ENCODE data around the gene TMCC1. TPM values are rescaled to one million over a fixed set of nuclear protein-coding genes. Genes with fewer than 3 reads are reported as not detected.

The TMCC1 gene
- polyA plus RNA-seq, 2 of the 4 experiments (the other 2 are of a cell fraction) = 30.3 to 75.7 TPM

DNA sequence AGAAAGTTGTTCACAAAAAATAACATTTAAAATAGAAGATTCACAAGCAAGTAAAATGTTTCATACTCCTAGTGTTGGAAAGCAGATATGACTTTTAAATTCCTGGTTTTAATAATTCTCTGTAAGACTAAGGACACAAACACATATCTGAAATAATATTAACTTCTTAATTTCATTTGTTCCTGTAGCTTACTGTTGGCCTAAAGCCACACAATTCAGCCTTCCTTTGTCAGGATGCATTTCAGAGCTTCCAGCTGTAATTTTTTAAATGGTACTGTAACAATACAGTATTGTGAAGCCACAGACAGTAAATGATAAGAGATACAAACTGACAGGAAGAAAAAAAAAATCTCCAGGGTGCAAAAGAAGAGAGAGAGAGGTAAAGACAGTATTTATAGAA lies 84.2 kb downstream of the TMCC1 start:
- H3K27ac ChIP-seq = no peak overlapping the region
- ChIA-PET CTCF (interaction anchor here (1.1 to 5.3 kb wide), 6 partner anchors 9 to 181 kb away, joined by 3 to 22 read pairs (median 6); no protein-coding TSS in a partner anchor), POLR2A (interaction anchor here (0.8 kb wide), 1 partner anchor 368 kb away, joined by 6 read pairs; no protein-coding TSS in a partner anchor)

DNA sequence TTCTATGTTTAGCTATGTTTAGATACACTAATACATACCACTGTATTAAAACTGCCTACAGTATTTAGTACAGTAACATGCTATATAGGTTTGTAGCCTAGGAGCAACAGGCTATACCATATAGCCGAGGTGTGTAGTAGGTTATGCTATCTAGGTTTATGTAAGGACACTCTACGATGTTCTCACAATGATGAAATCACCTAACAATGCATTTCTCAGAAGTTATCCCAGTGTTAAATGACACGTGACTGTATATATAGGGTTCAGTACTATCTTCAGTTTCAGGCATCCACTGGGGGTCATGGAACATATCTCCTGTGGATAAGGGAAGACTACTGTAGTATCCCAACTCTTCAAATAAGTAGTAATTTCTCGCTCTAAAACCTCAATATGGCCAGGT lies 97.4 kb downstream of the TMCC1 start:
- FAIRE-seq (peak; percentile 32), DNase-seq (ENCODE audit: low read depth in 1 of 2, low spot score in 1 of 2) (no peak), ATAC-seq (no peak)
- Histone ChIP-seq H3K9me3 (no peaks in the 10 kb centered on the region), H3K27ac (peak overlapping the region; percentile 77 to 80), H3K4me2 (peak overlapping the region; percentile 97), H3K4me3 (no peak overlapping the region), H3K4me1 (peaks cover 42% of the 10 kb centered on the region)
- ChIA-PET CTCF (no interaction called here), POLR2A (no interaction called here)
- WGBS (ENCODE audit: missing lambda C conversion rate) = 86% methylated on average over 4 of the region's 4 CpGs
- TF ChIP-seq EP300 (IDR thresholded peaks at IDR 0.05) (no peak), MAFK (IDR thresholded peaks at IDR 0.05; ENCODE audit: partially characterized antibody) (no peak), JUN (IDR thresholded peaks at IDR 0.05) (no peak), KDM1A (IDR thresholded peaks at IDR 0.05; ENCODE audit: low read depth) (no peak), HDAC2 (IDR thresholded peaks at IDR 0.05) (no peak), CHD4 (IDR thresholded peaks at IDR 0.05; ENCODE audit: borderline replicate concordance) (no peak)
- TF ChIP-seq, protein P1, sequence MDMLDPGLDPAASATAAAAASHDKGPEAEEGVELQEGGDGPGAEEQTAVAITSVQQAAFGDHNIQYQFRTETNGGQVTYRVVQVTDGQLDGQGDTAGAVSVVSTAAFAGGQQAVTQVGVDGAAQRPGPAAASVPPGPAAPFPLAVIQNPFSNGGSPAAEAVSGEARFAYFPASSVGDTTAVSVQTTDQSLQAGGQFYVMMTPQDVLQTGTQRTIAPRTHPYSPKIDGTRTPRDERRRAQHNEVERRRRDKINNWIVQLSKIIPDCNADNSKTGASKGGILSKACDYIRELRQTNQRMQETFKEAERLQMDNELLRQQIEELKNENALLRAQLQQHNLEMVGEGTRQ (IDR thresholded peaks at IDR 0.05) = no peak
- TF ChIP-seq, protein P2, sequence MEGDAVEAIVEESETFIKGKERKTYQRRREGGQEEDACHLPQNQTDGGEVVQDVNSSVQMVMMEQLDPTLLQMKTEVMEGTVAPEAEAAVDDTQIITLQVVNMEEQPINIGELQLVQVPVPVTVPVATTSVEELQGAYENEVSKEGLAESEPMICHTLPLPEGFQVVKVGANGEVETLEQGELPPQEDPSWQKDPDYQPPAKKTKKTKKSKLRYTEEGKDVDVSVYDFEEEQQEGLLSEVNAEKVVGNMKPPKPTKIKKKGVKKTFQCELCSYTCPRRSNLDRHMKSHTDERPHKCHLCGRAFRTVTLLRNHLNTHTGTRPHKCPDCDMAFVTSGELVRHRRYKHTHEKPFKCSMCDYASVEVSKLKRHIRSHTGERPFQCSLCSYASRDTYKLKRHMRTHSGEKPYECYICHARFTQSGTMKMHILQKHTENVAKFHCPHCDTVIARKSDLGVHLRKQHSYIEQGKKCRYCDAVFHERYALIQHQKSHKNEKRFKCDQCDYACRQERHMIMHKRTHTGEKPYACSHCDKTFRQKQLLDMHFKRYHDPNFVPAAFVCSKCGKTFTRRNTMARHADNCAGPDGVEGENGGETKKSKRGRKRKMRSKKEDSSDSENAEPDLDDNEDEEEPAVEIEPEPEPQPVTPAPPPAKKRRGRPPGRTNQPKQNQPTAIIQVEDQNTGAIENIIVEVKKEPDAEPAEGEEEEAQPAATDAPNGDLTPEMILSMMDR (IDR thresholded peaks at IDR 0.05) = no peak

More for the DNA sequence above, 84.2 kb downstream of the TMCC1 start:
- TF ChIP-seq HOXA7 (CRISPR knock-in tag; IDR thresholded peaks at IDR 0.05) (no peak), KDM1A (IDR thresholded peaks at IDR 0.05; ENCODE audit: low read depth) (no peak), ESRRA (IDR thresholded peaks at IDR 0.05; ENCODE audit: borderline replicate concordance, low read length) (no peak), EP300 (IDR thresholded peaks at IDR 0.05) (no peak), ZNF302 (CRISPR knock-in tag; IDR thresholded peaks at IDR 0.05) (no peak), CHD4 (IDR thresholded peaks at IDR 0.05; ENCODE audit: borderline replicate concordance) (no peak), ZFP36 (IDR thresholded peaks at IDR 0.05; ENCODE audit: borderline replicate concordance, partially characterized antibody) (no peak), RNF2 (IDR thresholded peaks at IDR 0.05; ENCODE audit: borderline replicate concordance, low read depth) (no peak), TP53 (CRISPR knock-in tag; IDR thresholded peaks at IDR 0.05) (no peak), RARB (CRISPR knock-in tag; IDR thresholded peaks at IDR 0.05) (no peak), CBX8 (IDR thresholded peaks at IDR 0.05) (no peak), EHMT2 (IDR thresholded peaks at IDR 0.05; ENCODE audit: low read depth) (no peak), MAZ (IDR thresholded peaks at IDR 0.05; ENCODE audit: borderline replicate concordance, low read depth, low read length) (no peak), NFE2L2 (conservative IDR thresholded peaks at IDR 0.05; ENCODE audit: low read length) (no peak), SREBF2 (IDR thresholded peaks at IDR 0.05) (no peak)
- TF ChIP-seq, protein P1 (IDR thresholded peaks at IDR 0.05) = no peak
- Histone ChIP-seq H3K4me3 (no peak overlapping the region), H3K4me2 (no peak overlapping the region), H3K9me3 (no peaks in the 10 kb centered on the region), H3K4me1 (0 out of 3 replicates have a peak, but pooled peaks cover 4% of the 10 kb centered on the region)
- FAIRE-seq = no peak
- no peak for DNase-seq (ENCODE audit: low read depth in 1 of 2, low spot score in 1 of 2)
- no peak for ATAC-seq

Measured in A549 (cell line).